ENCODE results near the gene EVPL.

DNA sequence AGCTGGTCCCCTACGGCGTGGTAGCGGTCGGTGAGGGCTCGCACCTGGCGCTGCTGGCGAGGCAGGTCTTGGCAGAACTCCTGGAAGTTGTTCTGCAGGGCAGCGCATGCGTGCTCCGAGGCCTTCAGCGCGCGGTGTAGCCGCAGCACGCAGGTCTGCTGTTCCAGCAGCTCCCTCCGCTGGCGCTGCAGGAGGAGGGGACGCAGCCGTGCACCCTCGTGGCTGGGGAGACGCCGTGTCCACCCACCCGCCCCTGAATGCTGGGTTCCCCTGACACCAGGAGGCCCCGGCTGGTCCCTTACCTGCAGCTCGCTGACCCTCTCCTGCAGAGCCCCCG is 12.2 kb downstream of the EVPL start:
- TF ChIP-seq EZH2phosphoT487 (IDR thresholded peaks at IDR 0.05) (no peak), EZH2 (IDR thresholded peaks at IDR 0.05) (no peak)
- TF ChIP-seq, protein P1, sequence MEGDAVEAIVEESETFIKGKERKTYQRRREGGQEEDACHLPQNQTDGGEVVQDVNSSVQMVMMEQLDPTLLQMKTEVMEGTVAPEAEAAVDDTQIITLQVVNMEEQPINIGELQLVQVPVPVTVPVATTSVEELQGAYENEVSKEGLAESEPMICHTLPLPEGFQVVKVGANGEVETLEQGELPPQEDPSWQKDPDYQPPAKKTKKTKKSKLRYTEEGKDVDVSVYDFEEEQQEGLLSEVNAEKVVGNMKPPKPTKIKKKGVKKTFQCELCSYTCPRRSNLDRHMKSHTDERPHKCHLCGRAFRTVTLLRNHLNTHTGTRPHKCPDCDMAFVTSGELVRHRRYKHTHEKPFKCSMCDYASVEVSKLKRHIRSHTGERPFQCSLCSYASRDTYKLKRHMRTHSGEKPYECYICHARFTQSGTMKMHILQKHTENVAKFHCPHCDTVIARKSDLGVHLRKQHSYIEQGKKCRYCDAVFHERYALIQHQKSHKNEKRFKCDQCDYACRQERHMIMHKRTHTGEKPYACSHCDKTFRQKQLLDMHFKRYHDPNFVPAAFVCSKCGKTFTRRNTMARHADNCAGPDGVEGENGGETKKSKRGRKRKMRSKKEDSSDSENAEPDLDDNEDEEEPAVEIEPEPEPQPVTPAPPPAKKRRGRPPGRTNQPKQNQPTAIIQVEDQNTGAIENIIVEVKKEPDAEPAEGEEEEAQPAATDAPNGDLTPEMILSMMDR (IDR thresholded peaks at IDR 0.05): no peak

Measured in neural progenitor cell (in vitro differentiated cells).